ENCODE results near the gene KIF19.

KIF19 gene

DNA sequence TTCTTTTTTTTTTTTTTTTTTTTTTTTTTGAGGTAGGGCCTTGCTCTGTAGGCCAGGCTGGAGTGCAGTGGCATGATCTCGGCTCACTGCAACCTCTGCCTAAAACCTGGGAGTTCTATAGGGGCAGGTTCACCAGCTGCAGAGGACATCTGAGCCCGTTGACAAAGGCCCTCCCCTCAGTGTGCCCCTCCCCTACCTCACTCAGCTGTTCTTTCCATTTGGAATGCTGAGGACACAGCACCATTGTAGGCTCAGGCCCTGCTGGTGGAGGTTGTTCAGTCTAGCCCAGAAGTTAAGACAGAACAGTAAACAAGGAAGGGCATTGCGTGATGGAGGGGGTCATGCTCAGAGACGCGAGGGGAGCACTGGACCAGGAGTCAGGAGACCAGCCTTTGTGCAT is 21.8 kb upstream of the KIF19 start:
- no peak for DNase-seq

DNA sequence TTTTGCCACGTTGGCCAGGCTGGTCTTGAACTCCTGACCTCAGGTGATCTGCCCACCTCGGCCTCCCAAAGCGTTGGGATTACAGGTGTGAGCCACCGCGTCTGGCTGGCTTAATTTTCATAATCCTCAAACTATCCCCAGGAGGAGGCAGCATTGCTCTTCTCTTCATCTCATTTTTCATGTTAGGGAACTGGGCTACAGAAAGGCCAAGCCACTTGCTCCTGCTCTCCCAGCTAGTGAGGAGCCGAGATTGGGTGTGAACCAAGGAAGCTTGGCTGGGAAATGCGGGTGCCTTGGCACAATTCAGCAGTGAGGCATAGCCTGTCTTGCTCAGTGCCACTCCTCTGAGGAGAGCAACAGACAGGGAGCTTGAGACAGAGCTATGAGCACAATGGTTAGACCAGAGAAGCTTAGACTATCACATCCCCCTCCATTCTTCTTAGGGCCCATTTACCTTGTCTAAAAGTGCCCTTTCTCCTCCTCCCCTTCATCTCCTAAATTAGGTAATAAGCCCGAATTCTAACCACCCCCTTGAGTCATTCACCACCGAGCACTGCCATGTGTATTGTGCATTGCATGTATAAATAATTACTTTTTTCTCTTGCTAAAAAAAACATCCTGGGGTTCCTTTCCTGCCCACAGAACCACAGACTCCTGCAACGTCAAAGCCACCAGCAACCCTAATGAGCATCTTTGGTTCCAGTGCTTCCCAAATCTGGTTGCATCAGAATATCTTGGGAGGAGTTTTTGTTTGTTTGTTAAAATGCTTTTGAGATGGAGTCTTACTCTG is 20.0 kb upstream of the KIF19 start:
- no peak for DNase-seq

DNA sequence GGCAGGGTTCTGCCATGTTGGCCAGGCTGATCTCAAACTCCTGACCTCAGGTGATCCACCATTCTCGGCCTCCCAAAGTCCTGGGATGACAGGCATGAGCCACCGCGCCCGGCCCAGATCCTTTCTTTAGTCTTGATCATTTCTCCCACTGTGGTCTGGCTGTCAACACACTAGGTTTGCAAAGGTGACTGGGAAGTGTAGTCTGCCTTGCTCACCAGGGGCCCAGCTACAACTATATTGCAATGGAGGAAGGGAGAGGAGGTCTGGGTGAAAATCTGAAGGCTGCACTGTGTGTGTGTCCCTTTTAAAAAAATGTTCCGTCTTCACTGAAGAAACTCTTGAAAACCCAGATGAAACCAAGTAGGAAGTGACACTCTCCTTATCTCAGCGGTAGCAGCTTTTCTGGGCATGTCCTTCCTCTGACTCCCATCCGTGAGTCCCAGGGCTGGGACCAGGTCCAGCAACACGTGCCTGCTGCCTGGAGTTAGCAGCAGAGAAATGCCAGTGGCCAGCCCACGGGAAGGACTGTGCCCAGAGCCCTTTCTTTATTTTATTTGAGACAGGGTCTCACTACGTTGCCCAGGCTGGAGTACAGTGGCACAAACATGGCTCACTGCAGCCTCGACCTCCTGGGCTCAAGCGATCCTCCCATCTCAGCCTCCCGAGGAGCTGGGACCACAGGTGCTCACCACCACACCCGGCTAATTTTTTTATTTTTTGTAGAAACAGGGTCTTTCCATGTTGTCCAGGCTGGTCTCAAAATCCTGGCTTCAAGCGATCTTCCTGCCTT is 17.8 kb upstream of the KIF19 start:
- no peak for DNase-seq

DNA sequence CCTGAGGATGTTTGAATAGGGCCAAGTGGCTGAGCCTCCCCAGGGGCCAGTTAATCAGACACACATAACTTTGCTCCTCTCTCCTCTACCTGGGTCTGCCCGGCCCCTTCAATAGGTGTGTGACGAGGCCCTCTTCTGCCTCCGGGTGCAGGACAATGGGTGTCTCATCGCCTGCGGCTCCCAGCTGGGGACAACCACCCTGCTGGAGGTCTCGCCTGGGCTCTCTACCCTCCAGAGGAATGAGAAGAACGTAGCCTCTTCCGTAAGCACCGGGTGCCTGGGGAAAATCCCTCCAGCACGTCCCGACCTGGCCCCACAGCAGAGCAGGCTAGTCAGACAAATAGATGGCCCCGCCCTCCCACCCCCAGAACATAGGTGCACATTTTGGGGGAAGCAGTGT is 16.1 kb upstream of the KIF19 start:
- no peak for DNase-seq

DNA sequence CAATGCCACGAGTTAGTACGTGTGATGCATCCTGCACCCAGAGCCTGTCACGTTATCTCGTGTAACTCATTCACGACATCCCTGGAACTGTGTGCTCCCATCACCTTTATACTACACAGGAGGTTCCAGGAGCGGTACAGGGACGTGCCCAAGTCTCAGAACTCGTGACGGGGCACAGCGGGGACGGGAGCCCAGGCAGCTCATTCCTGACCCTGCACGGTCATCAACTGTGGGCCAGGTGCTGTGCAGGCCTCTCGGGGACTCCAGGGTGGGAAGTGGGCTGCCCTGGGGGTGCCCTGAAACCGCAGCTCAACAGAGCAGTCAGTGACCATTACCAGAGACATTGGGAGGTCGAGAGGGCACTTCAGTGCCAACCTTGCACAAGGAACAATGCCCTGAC is 11.1 kb upstream of the KIF19 start:
- no peak for DNase-seq

DNA sequence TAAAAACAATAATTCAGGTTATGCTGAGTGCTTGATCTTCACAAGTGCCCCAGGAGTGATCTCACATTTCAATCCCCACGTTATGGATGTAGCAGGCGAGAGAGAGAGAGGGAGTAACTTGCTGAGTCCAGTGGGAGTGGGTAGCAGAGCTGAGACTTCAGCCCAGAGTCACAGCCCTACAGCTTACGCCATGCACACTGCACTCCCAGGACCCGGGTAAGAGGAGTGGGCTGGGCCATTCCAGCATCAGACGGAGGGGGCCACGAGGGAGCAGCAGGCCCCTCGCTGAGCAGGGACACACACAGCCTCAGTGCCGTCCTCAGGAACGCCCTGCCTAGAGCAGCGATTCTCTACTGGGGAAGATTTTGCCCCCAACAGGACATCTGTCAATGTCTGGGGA is 9.8 kb upstream of the KIF19 start:
- no peak for DNase-seq

DNA sequence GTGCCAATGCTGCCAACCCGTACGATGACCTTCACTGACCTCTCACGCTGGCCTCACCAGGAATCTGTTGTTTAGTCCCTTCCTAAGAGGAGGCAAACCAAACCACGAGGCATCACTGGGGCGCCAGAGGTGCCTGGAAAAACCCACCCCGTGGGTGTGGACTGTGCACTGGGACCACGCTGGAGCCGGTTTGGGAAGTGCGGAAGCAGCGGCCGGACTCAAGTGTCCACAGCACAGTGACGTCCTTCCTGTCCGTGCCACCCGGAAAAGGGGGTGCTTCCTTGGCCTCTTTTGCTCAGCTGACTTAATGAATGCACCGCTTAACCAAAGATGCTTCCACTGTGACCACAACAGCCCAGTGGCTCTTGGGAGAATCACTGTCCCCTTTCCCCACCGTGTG is 9.0 kb upstream of the KIF19 start:
- DNase-seq: no peak

DNA sequence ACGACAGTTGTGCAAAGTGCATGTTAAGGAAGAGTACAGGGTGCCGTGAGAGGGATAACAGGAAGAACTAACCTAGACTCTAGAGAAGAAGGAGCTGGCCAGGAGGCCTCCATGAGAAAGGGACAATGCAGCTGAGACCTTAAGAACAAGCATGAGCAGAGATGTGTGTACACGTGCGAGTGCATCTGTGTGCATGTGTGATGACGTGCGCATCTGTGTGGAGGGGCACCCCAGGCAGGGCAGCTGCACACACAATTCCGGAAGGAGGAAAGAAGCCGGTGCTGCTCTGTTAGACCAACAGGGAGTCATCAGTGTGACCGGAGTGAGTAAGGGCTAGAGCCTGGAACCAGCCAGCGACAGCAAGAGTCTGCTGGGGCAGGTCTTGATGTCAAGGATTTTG is 7.6 kb upstream of the KIF19 start:
- DNase-seq: no peak

DNA sequence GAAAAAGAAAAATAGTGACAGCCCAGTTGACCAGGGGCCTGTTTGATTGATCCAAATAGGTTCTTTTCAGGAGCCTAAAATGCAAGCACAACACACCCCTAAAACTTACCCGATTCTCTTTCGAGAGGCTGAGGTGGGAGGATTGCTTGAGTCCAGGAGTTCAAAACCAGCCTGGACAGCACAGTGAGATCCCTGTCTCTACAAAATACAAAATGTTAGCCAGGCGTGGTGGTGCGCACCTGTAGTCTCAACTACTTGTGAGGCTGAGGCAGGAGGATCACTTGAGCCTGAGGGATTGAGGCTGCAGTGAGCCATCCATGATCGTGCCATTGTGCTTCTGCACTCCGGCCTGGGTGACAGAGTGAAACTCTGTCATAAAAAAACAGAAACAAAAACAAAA is 1.5 kb upstream of the KIF19 start:
- DNase-seq: no peak

DNA sequence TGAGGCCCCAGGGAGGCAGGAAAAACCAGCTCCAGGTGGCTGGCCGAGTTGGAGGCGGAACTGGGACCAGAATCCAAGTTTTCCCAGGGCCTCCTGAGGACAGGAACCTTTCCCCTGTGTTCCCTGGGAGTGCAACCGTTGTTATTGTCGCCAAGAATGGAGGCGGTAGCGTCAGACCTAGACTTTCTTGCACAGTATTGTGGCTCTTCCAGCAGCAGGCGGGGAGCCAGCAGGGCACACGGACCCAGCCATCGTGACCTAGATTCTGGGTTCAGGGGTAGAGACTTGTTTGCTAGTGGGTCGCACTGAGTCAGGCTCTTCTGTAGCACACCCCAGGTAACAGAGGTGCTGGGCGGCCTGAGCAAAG is 667 bp upstream of the KIF19 start:
- no peak for DNase-seq

DNA sequence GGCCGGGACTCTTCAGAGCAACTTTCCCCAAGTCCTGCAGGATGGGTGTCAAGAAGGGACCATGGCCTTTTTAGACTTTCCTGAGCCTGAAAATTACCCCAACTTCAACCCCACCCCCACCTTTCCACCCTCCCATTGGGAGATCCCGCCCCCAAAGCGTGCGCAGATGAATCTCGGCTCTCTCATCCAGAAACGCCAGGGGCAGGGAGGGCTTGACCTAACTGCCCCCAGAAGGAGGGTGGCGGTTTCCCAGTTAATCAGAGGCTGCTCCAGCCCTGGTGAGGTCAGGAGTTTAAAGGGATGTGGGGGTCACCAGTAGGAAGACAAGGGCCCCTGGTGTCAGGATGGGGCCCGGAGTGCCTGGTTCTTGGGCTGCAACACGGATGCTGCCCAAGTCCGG is 480 bp downstream of the KIF19 start:
- DNase-seq: no peak

DNA sequence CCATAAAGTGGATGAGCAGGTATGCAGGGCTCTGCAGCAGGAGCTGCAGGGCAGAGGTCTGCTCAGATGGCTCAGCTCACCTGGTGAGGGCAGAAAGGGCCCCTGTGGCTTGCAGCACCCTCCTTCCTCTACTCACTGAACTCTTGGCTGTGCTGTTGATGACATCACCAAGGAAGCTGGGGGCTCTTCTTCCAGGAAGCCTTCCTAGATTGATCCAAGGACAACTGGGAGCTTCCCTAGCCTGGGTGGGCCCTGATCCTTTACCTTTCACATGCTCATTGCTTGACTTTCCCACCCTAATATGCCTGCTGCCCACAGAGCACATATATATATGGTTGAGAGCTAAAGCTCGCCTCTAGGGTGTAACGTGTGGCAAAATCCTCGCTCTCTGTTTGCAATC is 2.5 kb downstream of the KIF19 start:
- no peak for DNase-seq

DNA sequence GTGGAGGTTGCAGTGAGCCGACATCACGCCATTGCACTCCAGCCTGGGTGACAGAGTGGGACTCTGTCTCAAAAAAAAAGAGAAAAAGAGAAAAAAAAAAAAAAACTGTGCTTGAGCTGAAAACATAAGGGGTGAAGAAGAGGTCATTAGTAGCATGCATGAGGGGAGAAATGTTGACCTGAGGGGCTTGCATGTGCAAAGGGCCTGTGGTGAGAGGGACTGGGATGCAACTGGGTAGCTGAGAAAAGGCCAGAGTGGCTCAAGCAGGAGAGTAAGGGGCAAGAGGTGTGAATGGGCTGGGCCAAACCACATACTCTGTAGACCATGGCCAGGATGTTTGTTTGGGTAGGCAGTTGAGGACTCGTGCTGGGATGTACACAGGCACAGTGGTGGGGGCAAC is 3.4 kb downstream of the KIF19 start:
- no peak for DNase-seq

DNA sequence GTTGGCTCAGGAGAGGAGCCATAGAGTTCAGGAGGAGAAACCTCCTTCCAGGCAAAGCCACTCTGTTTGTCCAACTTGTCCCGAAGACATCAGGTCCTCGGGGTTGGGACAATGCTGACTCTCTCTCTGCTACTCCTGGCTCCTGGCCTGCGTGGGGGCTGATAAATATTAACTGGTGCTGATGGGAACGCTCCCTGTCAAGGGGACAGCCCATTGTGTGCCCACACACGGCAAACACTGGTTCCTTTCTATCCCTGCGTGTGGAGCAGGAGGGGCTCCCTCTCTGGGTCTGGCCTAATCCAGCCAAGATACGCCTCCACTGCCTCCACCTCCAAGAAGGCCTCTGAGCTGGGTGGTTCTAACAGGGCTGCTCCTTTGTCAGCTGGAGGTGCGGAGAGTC is 4.4 kb downstream of the KIF19 start:
- DNase-seq: no peak

DNA sequence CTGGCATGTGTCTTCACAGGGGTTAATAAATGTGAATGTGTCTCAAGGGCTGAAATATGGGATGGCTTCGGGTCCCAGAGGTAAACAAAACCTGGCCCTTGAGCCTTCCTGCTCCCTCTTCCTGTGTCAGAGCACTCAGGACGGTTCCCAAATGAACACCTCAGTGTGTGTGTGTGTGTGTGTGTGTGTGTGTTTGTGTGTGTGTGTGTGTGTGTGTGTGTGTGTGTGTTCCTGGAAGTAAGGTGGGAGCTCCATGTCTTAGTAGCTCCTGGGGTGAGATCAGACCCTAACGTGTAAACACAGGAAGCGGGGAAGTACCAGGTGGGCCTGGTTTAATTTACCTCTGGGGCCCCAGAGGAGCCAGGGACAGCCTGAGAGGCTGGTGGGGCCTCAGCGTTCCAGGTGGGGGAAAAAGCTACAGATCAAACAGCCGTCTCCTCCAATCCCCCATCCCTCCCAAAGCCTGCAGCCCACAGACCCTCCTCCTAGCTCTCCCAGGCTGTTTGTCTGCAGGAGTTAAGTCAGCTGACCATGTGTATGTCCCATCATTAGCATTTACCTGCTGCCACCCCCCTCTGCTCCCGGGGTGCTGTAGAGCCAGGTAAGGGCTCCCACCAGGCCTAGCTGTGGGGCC is 6.1 kb downstream of the KIF19 start:
- DNase-seq: no peak

DNA sequence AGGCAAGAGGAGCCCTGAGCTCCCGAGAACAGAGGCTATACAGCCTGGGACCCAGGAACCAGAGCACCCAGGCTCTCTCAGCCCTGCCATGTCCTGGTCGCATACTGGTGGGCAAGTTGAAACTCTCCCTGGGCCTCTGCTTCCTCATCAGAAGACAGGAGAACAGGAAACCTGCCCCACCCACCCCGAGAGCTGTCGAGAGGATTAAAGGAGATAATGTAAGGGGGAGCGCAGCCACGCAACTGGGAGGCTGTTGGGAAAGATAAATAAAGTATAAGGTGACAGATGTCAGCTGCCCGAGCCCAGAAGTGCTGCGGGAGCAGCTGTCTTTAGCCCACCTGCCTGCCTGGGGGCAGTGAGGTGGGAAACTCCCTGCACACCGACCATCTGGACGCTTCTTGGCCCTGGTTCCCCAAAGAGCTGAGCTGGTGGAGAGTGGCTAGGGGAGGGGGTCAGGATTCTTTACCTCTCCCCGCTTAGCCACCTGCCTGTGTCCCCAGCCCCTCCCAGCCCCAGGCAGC is 6.8 kb downstream of the KIF19 start:
- no peak for DNase-seq

DNA sequence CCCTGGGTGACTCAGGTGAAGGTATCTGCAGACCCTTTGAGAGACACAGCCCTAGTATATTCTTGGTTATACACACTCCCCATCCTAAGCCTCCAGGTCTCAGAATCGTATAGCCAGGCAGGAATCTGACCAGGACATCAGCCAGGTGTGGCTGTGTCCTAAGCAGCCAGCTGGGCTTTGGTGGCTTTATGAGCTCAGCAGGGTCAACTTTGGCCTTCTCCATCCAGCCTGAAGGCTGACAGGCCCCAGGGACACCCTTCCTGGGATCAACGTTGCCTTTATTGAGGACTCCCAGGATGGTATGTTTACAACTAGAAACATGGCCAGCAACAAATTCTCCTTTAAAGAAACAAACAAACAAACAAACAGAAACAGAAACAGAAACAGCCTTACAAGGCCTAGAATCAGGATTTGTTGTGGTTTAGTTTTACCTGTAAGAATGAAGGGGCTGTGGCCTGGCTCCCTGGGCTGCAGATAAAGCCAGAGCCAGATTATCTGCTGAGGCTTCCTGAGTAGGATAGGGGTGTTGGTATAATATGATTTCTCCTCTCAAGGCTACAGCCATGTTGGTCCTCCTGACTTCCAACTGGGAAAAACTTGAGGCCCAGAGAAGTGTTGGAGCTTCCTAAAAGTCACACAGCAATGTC is 8.5 kb downstream of the KIF19 start:
- no peak for DNase-seq

DNA sequence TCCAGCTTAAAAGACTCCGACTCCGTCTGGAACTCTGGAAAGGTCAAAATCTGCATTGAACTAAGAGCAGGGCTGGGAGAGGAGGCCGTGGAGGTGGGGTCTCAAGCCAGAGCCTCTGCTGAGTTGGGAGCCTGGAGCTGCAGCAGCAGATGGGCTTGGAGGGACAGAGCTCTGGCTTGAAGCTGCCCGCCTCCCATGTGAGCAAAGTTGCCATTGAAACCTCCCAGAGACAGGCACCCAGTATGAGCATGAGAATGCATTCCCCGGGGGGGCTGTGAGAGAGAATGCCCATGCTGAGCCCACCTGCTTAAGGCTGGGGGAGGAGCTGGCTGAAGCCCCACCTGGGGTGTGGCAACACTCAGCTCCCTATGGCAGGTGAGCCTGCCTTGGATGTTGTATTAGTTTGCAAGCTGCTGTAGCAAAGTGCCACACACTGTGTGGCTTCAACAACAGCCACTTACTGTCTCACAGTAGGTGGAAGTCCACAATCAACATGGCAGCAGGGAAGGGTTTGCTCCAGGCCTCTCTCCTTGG is 9.6 kb downstream of the KIF19 start:
- DNase-seq: no peak

DNA sequence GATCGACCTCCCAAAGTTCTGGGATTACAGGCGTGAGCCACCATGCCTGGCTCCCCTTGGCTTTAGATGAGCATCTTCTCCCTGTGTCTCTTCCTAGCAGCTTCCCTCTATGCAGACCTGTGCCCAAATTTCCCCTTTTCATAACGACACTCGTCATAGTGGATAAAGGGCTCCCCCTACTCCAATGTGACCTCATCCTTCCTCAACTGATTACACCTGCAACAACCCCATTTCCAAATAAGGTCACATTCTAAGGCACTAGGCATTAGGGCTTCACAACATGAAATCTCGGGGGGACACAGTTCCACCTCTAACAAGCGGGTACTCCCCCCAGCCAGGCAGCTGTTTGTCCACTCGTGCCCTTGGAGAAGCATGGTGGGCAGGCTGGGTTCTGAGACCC is 10.3 kb downstream of the KIF19 start:
- no peak for DNase-seq

DNA sequence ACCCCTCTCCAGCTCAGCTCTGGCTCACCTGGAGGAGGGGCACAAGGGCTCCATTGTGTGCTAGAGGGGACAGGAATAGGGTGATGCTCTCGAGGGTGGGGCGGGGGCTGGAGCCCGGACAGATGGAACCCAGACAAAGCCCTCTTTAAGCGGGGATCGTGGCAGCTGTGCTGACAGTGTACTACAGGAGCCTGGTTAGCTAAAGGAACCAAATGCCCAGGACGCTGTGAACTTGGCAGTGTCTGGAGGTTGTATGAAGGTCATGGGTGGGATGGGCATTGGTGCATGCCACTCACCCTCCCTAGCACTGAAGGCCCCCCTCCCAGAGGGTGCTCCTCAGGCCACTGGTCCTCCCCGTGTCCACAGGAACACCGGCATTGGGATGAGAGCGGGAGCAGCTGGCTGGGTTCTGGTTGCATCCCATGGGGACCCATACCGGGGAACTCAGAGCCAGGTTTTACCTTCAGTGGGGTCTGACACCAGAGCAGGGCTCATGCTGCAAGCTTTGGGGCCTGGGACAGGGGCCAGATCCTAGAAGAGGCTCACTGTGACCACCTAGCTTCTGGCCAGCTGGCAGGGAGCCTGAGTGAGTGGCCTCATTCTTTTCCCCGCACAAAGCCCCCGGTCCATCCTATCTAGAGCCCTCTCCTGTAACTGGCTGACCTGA is 11.9 kb downstream of the KIF19 start:
- DNase-seq: no peak

DNA sequence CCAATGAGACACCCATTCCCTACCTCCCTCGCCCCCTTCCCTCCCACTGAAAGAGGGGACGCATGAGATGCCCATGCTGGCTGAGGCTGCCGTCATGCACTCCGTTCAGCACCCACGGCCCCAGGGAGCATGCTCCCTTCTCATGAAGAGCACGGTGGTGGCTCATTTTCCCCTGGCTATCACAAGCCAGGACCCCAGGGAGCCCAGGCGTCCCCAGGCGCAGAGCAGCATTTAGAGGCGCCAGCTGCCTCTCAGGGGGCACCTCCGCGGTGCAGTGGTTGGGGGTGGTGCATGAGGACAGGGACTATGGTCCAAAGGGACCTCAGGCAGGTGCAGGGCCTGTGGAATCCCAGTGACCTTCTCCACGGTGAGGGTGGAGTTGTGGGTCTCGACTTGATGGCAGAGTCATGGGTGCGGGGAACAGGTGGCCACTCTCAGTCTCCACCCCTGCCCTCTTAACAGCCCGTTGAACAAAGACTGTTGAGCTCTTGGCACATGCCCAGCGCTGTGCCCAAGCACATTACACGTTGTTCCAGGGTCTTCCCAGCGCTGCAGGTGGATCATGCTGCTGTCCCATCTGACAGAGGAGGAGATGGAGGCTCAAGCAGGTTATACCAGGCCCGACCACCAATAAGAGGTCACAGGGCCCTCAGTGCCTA is 13.6 kb downstream of the KIF19 start:
- DNase-seq: no peak

DNA sequence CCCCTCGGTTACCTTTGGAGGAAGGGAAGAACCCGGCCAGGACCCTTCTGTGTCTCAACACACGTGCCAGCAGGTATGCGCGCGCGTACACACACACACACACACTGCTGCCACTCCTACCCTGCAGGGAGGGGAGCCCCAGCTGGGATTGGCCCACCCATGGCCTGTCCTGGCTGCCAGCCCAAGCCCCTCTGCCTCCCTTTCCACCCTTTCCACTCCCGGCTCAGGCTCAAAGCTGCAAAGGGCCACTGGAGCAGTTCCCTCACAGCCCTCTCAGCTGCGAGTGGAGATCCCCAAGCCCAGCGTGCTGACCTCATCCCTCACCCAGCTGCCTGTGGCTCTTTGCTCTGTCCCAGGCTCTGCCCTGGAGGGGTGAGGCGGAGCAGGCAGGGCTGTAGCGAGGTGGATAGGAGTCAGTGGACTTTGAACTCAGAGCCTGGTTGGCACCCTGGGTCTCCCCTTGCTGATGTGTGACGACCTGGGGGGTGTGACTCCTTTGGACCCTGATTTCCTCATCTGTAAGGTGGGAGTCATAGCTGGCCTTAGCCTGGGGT is 14.5 kb downstream of the KIF19 start:
- DNase-seq: no peak
